Measurements from ENCODE around the gene NOVA2.
A peak's percentile ranks its signal among the peaks of the same experiment; 100 is the strongest.

The NOVA2 gene

GRCh38 chr19:45924891-45925447, 48.7 kb downstream of the NOVA2 start:
- no peak for DNase-seq (ENCODE audit: low read depth in 2 of 2)

DNA sequence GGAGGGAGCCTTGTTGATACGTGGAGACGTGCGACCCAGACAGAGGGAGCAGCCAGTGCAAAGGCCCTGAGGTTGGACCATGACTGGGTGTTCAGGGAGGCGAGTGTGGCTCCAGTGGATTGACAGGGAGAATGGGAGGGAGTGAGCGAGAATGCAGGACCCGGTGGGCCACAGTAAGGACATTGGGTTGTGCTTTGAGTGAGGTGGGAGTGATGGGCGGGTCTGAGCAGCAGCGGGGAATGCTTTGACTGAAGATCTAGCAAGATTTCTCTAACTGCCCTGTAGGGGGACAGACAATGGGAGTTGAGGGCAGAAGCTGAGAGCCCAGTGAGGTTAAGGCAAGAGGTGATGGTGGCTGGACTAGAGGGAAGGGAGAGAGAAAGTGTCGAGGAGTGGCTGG, 51.4 kb downstream of the NOVA2 start:
- DNase-seq (ENCODE audit: low read depth in 2 of 2) = no peak

DNA sequence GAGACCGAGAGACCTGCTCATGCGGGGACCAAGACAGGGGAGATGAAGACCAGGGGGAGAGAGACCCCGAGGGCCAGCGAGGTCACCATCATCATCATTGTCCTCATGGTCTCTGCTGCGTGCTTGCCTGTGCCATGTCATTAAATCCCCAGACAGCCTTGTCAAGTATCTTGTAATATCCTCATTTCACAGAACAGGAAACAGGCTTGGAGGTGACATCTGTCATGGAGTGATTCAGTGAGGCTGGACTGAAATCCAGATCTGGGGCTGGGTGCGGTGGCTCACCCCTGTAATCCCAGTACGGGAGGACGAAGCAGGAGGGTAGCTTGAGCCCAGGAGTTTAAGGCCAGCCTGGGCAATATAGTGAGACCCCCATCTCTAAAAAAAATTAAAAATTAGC, 53.2 kb downstream of the NOVA2 start:
- no peak for DNase-seq (ENCODE audit: low read depth in 2 of 2)

DNA sequence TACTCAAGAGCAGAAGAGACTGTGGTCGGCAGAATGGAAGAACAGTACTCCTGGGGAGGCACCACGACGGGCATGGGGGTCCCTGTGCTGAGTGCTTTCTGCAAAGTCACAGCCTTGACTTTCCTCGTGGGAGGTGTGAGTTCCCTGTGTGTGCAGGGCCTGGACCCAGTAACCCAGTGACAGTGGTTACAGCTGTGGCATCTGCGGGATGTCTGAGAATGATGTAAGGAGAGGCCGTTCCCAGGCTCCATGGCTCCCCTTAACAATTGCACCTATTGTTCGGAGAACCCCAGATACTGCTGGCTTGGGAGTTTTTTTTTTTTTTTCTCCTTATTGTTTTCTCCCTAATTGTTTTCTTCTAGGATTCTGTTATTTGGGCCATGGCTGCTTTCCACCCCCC, 54.0 kb downstream of the NOVA2 start:
- DNase-seq (ENCODE audit: low read depth in 2 of 2) = no peak

GRCh38 chr19:45918721-45919120, 54.9 kb downstream of the NOVA2 start:
- DNase-seq (ENCODE audit: low read depth in 2 of 2) = no peak

DNA sequence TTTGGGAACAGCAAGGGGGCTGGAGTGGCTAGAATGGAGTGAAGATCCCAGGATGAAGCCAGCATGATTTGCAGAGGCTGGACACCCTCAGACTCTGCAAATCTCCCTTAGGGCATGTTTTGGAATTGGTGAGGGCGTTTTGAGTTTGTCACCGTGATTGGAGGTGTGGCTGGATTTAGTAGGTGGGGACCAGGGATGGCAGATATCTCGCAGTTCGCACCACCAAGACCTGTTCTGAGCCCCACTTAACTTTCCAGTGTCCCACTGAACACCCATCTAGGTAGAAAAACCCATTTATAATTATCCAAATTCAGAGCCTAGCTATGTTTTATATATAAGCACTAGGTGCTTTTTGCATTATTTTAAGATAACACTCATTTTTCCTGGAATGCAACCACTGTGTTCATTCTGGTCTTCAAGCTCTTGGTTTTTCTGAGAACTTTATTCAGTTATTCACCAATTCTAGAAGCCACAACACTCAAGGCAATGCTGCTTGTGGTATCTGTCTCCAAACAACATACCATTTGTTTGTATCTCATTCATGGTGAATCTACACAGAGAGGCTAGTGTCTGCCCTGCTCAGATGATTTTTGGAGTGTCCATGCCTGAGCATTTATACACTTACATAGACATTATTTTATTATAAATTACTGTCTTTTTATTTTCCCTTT, 56.1 kb downstream of the NOVA2 start:
- no peak for DNase-seq (ENCODE audit: low read depth in 2 of 2)

GRCh38 chr19:45913874-45914830, 59.5 kb downstream of the NOVA2 start, which contains the start of gene NANOS2:
NANOS2 (minus strand) TSS chr19:45914778; CDS start chr19:45914693, 85 bp downstream.
- DNase-seq (ENCODE audit: low read depth in 2 of 2) = no peak

DNA sequence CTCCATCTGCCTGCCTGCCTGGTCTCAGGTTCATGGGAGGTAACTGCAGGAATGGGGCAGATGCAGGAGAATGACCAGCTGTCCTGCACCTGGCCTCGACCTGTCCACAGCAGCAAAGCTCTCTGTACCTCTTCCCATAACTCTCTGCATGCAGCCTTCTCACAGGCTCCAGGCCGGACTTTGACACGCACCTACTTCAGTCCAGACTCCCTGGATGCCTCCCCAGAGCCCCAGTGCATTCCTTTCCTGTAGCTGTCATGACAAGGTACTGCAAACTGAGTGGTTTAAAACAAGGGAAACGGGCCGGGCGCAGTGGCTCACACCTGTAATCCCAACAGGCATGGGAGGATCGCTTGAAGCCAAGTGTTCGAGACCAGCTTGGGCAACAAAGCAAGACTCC, 62.4 kb downstream of the NOVA2 start:
- DNase-seq (ENCODE audit: low read depth in 2 of 2) = no peak

- DNase-seq (ENCODE audit: low read depth in 2 of 2) = no peak
Observed at GRCh38 chr19:45908956-45909355, 64.7 kb downstream of the NOVA2 start.

DNA sequence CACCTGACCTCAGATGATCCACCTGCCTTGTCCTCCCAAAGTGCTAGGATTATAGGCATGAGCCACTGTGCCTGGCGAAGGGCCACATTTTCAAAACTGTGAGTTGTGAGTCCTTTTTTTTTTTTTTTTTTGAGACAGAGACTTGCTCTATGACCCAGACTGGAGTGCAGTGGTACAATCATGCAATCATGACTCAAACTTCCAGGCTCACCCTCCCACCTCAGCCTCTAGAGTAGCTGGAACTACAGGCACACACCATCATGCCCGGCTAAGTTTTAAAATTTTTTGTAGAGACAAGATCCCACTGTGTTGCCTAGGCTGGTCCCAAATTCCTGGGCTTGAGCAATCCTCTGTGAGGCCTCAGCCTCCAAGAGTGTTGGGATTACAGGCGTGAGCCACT, 67.4 kb downstream of the NOVA2 start:
- DNase-seq (ENCODE audit: low read depth in 2 of 2) = no peak

DNA sequence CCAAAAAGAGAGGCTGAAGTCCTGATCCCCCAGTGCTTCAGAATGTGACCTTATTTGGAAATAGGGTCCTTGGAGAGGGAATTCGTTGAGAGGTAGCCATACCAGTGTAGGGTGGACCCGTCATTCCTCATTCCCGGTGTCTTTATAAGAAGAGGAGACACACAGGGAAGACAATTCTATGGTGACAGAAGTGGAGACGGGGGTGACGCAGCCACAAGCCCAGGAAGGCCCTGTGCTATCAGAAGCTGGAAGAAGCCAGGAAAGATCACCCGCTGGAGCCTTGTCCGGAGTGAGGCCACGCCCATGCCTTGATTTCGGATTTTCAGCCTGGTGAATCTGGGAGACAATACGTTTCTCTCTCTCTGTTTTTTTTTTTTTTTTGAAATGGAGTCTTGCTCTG, 68.7 kb downstream of the NOVA2 start:
- no peak for DNase-seq (ENCODE audit: low read depth in 2 of 2)

DNA sequence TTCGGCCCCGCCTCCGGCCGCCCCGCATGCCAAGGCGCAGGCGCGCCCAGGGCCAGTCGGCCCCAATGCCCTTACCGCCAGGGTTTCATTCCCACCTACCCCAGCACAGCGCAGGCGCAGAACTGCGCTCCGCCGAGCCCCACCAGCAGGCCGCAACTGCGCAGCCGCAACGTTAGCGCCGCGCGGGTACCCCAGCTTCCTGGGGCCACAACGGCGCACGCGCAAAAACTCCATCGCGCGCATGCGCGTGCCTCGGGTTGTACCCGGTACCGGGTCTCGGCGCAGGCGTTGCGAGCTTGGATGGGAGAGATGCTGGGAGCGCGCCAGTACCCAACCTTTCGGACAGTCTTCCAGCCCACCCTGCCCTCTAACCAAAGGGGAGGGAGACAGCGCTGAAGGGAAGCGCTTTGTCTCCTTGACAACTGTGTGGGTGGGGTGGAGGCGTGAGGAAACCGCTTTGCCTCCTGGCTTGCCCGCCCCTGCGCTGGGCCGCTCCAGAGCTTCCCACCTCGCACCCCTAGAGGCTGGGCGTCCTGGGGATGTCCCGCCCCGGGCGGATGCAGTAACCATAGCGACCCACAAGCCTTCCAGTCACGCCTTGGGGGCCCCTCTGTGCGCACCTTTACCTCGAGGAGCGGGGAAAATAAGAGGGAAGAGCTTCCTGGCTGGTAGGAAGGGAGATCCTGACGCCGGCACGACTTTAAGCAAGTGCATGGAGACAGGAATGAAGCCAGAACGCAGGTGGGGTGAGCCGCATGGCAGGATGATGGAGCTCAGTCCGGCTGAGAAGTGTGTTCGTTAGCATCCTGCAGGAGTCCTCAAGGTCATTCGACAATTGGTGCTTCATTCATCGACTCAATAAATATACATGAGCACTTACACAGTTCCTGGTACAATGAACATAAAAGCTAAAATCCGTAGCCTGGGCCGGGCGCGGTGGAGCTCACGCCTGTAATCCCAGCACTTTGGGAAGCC, 70.7 kb downstream of the NOVA2 start:
- peak; percentile 90 to 93 for DNase-seq (ENCODE audit: low read depth in 2 of 2)

GRCh38 chr19:45901912-45902650, 71.6 kb downstream of the NOVA2 start, which contains the start of gene MYPOP:
MYPOP (minus strand) TSS chr19:45902613; CDS start chr19:45901773, 840 bp downstream.
- DNase-seq (ENCODE audit: low read depth in 2 of 2) = no peak

DNA sequence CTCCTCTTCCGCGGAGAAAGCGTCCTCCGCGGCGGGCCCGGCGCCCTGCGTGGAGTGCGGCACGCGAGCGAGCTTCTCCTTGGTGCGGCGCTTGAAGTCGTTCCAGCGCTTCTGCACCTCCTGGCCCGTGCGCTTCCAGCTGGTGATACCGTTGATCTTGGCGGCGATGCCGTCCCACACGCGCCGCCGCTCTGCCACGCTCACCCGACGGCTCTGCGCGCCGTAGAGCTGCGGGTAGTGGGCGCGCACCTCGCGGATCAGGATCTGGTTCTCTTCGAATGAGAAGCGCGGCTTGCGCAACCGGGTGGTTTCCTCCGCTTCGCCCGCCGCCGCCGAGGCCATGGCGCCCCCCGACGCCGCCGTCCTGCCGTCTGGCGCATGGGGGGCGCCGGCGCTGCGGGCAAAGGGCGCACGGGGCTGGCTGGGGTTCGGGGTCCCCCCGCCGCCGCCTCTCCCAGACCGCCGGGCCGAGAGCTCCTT, 72.2 kb downstream of the NOVA2 start:
- no peak for DNase-seq (ENCODE audit: low read depth in 2 of 2)

- no peak for DNase-seq (ENCODE audit: low read depth in 2 of 2)
Observed at GRCh38 chr19:45900738-45901431, 72.8 kb downstream of the NOVA2 start.

GRCh38 chr19:45899919-45900589, 73.6 kb downstream of the NOVA2 start:
- no peak for DNase-seq (ENCODE audit: low read depth in 2 of 2)

GRCh38 chr19:45899253-45899652, 74.4 kb downstream of the NOVA2 start:
- DNase-seq (ENCODE audit: low read depth in 2 of 2) = no peak

DNA sequence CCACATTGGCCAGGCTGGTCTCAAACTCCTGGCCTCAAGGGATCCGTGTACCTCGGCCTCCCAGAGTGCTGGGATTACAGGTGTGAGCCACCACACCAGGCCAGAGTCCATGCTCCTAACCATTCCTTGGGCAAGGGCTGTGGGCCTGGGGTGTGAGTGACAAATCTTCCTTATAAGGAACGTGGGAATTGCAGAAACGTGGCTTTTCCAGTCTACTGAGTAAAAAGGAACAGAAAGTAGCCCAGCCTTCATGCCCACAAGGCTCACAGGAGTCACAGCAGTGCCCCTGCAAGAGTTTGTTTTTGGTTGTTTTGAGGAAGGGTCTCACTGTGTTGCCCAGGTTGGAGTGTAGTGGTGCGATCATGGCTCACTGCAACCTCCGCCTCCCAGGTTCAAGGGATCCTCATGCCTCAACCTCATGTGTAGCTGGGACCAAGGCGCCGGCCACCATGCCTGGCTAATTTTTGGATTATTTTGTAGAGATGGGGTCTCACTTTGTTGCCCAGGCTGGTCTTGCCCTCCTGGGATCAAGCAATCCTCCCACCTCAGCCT, 76.3 kb downstream of the NOVA2 start:
- DNase-seq (ENCODE audit: low read depth in 2 of 2) = no peak

Measured in fibroblast of skin of left biceps (primary cell).